OCI-LY3 (cell line): ENCODE measurements around the gene FTH1.

Source experiments
- CTCF ChIP-seq: fragments of 200-600, 300-600 bp; sonication (generic); IDR thresholded peaks from 2 replicates; pipeline ENCODE4 v1.5.1; 2014; ENCODE audit warnings: antibody characterized with exemption, low read length, low read depth
- EZH2phosphoT487 ChIP-seq: fragments of 200-600 bp; shearing (Covaris generic); IDR thresholded peaks from 2 replicates; pipeline ENCODE4 v1.6.1; 2018; ENCODE audit warnings: antibody characterized with exemption, mixed run types, low read depth

GRCh38 chr11:61959114-61959513, 8.3 kb downstream of the FTH1 start:
- TF ChIP-seq CTCF (no peak), EZH2phosphoT487 (no peak)
